GM21526 (cell line): ENCODE data around the gene ARHGEF37.
"Not testable (repeated sequence)": the region's sequence is repeated elsewhere in the genome, so short reads cannot be mapped to it uniquely, and the experiment has no call there.

Source experiments
- ATAC-seq: cut with Tn5 transposase; IDR thresholded peaks from one replicate; pipeline ENCODE4 v1.9.1; 2021; ENCODE audit warnings: moderate library complexity; ENCODE audit not compliant: unreplicated experiment, low FRiP score

ARHGEF37 gene

GRCh38 chr5:149643781-149644180 lies 62.5 kb downstream of the ARHGEF37 start:
- ATAC-seq: no peak

- ATAC-seq: no peak
Observed at GRCh38 chr5:149644629-149645028, 63.3 kb downstream of the ARHGEF37 start.

GRCh38 chr5:149645236-149645635 lies 63.9 kb downstream of the ARHGEF37 start:
- ATAC-seq: no peak

GRCh38 chr5:149645725-149646124 lies 64.4 kb downstream of the ARHGEF37 start:
- no peak for ATAC-seq

- ATAC-seq: no peak
Observed at GRCh38 chr5:149646564-149646963, 65.3 kb downstream of the ARHGEF37 start.

GRCh38 chr5:149647334-149647733 lies 66.0 kb downstream of the ARHGEF37 start:
- ATAC-seq: no peak

- not testable (repeated sequence) for ATAC-seq
Observed at GRCh38 chr5:149648464-149649393, 67.4 kb downstream of the ARHGEF37 start.

GRCh38 chr5:149649730-149650129 lies 68.4 kb downstream of the ARHGEF37 start:
- ATAC-seq: not testable (repeated sequence)

GRCh38 chr5:149651686-149652085 lies 70.4 kb downstream of the ARHGEF37 start:
- ATAC-seq: no peak

GRCh38 chr5:149652697-149653096 lies 71.4 kb downstream of the ARHGEF37 start:
- ATAC-seq: no peak

- no peak for ATAC-seq
Observed at GRCh38 chr5:149654231-149654630, 72.9 kb downstream of the ARHGEF37 start.

- no peak for ATAC-seq
Observed at GRCh38 chr5:149654883-149655505, 73.7 kb downstream of the ARHGEF37 start.

- no peak for ATAC-seq
Observed at GRCh38 chr5:149656576-149657182, 75.4 kb downstream of the ARHGEF37 start.

- ATAC-seq: no peak
Observed at GRCh38 chr5:149657324-149657723, 76.0 kb downstream of the ARHGEF37 start.

- no peak for ATAC-seq
Observed at GRCh38 chr5:149658299-149658698, 77.0 kb downstream of the ARHGEF37 start.

GRCh38 chr5:149664083-149664482 lies 82.8 kb downstream of the ARHGEF37 start:
- ATAC-seq: no peak

GRCh38 chr5:149664666-149665415 lies 83.5 kb downstream of the ARHGEF37 start:
- no peak for ATAC-seq

- no peak for ATAC-seq
Observed at GRCh38 chr5:149665416-149666175, 84.3 kb downstream of the ARHGEF37 start.

- ATAC-seq: no peak
Observed at GRCh38 chr5:149666212-149666852, 85.0 kb downstream of the ARHGEF37 start.
